Ovary (tissue), 3 donors: ENCODE measurements around the gene ST3GAL3.
A peak's percentile ranks its signal among the peaks of the same experiment; 100 is the strongest.

Experiments used
- CTCF ChIP-seq, 3 donors: fragments of 450-650 bp in 2 of 3; fragments of 200-600 bp in 1 of 3; IDR thresholded peaks; one replicate each; pipeline versions ENCODE4 v1.5.1 to v1.8.0; 2016 to 2022; ENCODE audit warnings: antibody characterized with exemption in 3 of 3, mild to moderate bottlenecking in 1 of 3
- POLR2A ChIP-seq: fragments of 450-650 bp; IDR thresholded peaks from one replicate; pipeline ENCODE4 v1.6.1; 2017; ENCODE audit warnings: antibody characterized with exemption, mild to moderate bottlenecking, moderate library complexity
- donor health status: DM: no; HTN: no; CAD: no.

DNA sequence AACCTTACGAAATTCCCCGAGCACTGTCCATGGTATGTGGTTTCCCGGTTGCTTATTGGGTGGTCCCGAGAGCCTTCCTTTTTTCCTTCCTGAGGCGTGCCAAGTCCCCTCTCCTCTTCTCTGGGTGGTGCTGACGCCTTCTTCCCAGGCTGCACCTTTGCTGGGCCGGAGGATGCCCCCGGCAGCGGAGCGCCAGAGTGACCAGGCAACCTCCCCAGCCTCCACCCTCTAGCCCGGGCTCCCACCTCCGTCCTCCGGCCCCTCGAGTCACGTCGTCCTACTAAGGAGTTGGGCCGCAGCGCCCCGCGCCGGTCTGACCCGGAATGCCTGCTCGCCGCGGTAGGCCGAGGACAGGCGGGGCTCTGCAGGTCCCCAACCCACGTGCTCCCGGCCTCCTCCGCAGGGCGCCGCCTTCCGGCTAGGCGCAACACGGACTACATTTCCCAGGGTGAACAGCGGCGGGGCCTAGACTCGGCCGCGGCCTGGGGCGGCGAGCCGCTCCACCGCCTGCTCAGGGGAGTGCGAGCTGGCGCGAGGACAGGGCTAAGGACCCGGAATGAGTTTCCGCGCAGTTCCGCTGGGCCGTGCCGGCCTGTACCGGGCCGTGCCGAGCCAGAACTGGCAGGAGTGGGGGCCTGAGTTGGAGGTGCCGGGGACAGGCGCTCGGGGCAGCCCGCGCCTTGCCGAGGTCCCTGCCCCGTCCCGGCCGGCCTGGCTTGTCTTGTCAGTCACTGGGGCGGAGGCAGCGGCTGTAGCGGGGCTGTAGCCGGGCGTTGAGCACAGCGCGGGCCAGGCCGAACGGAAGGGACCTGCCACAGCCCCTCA lies 239.1 kb downstream of the ST3GAL3 start, which contains the start of gene IPO13:
- TF ChIP-seq CTCF (IDR thresholded peaks at IDR 0.05) (peak in 2 of 3 donors; percentile 87 to 89), POLR2A (peak; percentile 48)
